GM12864 (cell line): ENCODE measurements around the gene CTNNBL1.

Source experiments
- DNase-seq: peaks from one replicate; pipeline ENCODE4 v3.0.0-alpha.2; 2011; ENCODE audit warnings: low read depth
- H3K4me3 ChIP-seq: 2 replicates; pipeline ENCODE4 v1.5.1; 2011; ENCODE audit warnings: mild to moderate bottlenecking, low read depth, low read length, control low read depth
- CTCF ChIP-seq: IDR thresholded peaks from 2 replicates; pipeline ENCODE4 v1.5.1; 2011; ENCODE audit warnings: low read depth, mild to moderate bottlenecking, moderate library complexity, low read length, control low read depth, inconsistent platforms; ENCODE audit errors: missing control alignments

CTNNBL1 gene

GRCh38 chr20:37725855-37726254, 32.0 kb downstream of the CTNNBL1 start:
- DNase-seq = no peak
- H3K4me3 ChIP-seq = no peak overlapping the region
- no peak for TF ChIP-seq CTCF

GRCh38 chr20:37726321-37726720, 32.5 kb downstream of the CTNNBL1 start:
- DNase-seq = no peak
- no peak for TF ChIP-seq CTCF
- H3K4me3 ChIP-seq = no peak overlapping the region

GRCh38 chr20:37726971-37727956, 33.4 kb downstream of the CTNNBL1 start:
- no peak for DNase-seq
- no peak overlapping the region for H3K4me3 ChIP-seq
- TF ChIP-seq CTCF = no peak

- no peak overlapping the region for H3K4me3 ChIP-seq
- TF ChIP-seq CTCF = no peak
- DNase-seq = no peak
Measured at GRCh38 chr20:37727957-37728634, 34.3 kb downstream of the CTNNBL1 start.

- TF ChIP-seq CTCF = no peak
- no peak overlapping the region for H3K4me3 ChIP-seq
- DNase-seq = no peak
Measured at GRCh38 chr20:37728635-37728983, 34.8 kb downstream of the CTNNBL1 start.

- no peak overlapping the region for H3K4me3 ChIP-seq
- no peak for TF ChIP-seq CTCF
- DNase-seq = no peak
Measured at GRCh38 chr20:37729452-37729851, 35.6 kb downstream of the CTNNBL1 start.
